Psoas muscle (tissue), 8 donors: Measurements from ENCODE around the gene FHAD1. TPM values are rescaled to one million over a fixed set of nuclear protein-coding genes. Genes with fewer than 3 reads are reported as not detected.

Source experiments
- ATAC-seq, 4 donors: fragments of 200-7000 bp; cut with Tn5 transposase; one replicate each; pipeline ENCODE4 v1.9.1; 2020; ENCODE audit warnings: moderate library complexity in 3 of 4, mild to moderate bottlenecking in 2 of 4
- DNase-seq, 2 donors: peaks; one replicate each; pipeline ENCODE4 v3.0.0-alpha.2; 2020
- H3K27ac ChIP-seq: fragments of 200-600 bp; one replicate; pipeline ENCODE4 v1.8.0; 2022
- H3K27me3 ChIP-seq, 3 donors: fragments of 200-600 bp in 1 of 3; one replicate each; pipeline versions ENCODE4 v1.6.1 to v1.8.0; 2013 to 2022; ENCODE audit warnings: low read length in 2 of 3, mild to moderate bottlenecking in 2 of 3, moderate library complexity in 1 of 3; ENCODE audit not compliant: insufficient read depth in 3 of 3
- H3K36me3 ChIP-seq, 2 donors: fragments of 200-600 bp in 1 of 2; one replicate each; pipeline versions ENCODE4 v1.6.1 to v1.8.0; 2013 to 2022; ENCODE audit warnings: low read depth in 1 of 2, mild to moderate bottlenecking in 1 of 2, moderate library complexity in 1 of 2; ENCODE audit not compliant: insufficient read depth in 1 of 2
- H3K4me1 ChIP-seq: fragments of 200-600 bp; one replicate; pipeline ENCODE4 v1.8.0; 2022
- H3K4me3 ChIP-seq: fragments of 200-600 bp; one replicate; pipeline ENCODE4 v1.8.0; 2022; ENCODE audit warnings: mild to moderate bottlenecking
- H3K9me3 ChIP-seq: fragments of 200-600 bp; one replicate; pipeline ENCODE4 v1.8.0; 2022
- WGBS, 3 donors: extraction: QIAGEN DNeasy Blood & Tissue Kit; methylation state at CpG; one replicate each; pipeline versions ENCODE4 v1.1.6 to v1.1.7; 2013; 5-methylcytosine and 5-hydroxymethylcytosine counted together
- intact Hi-C, 2 donors: fragments of 100-400 bp; cut with DNase I; formaldehyde crosslinking; loops; one replicate each; pipeline versions ENCODE4 v1.11.0 to v1.14.2; 2022
- polyA plus RNA-seq, 3 donors: library from polyadenylated mRNA; stranded (reverse); fragments of 200-250 nt; gene quantifications; one replicate each; pipeline ENCODE4 v1.2.3, GENCODE V29; 2013
- total RNA-seq, 4 donors: library from RNA; stranded (reverse); fragmentation: NEBNext Ultra II Directional in 2 of 4; extraction: Animal tissue kit (Norgen Biotek cat#: 25700) in 2 of 4; gene quantifications; one replicate each; pipeline versions ENCODE4 v1.2.1 to v1.2.4, GENCODE V29; 2021 to 2023
- TF ChIP-seq, protein P1 (sequence below): fragments of 200-600 bp; IDR thresholded peaks from one replicate; pipeline ENCODE4 v1.8.0; 2022; ENCODE audit warnings: antibody characterized with exemption
- donor health status: healthy with polysubstance abuse.
- donor health status: DM: no; HTN: no; CAD: no; lungs with moderate emphysema.
- donor health status: Bipolar disorder and iron deficiency.
- donor health status: healthy.
- donor health status: DM: yes; HTN: yes; CAD: no.
- donor health status: DM: no; HTN: no; CAD: no.
- donor health status: DM: no; HTN: no; CAD: no.
- donor health status: DM: yes; HTN: yes; CAD: no.

FHAD1 gene
- total and polyA plus RNA-seq, 7 donors: 0.03 to 0.24 (median 0.06) TPM; not detected in 4

DNA sequence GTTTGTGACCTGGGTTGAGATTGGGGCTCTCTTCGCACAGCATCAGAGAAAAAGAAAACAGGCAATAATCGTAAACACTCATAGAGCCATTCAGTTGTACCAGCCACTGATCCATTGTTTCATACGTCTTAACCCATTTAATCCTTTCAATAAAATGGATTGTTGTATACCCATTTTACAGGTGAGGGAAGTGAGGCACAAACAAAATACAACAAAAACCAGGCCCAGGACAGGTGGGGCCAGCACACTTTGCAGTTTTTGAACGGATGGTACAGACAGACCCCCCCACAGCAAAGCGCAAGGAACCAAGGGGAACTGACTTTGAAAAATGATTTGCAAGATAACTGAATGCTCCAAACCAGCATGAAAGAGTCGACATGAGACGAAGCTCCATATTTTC, 4.3 kb upstream of the FHAD1 start:
- WGBS, 3 donors: 87 to 94% (median 93%) methylated on average over 7 of the region's 7 CpGs
- no peak overlapping the region for H3K27ac ChIP-seq
- intact Hi-C loops: no loop called here

GRCh38 chr1:15243275-15244043, 3.6 kb upstream of the FHAD1 start:
- DNase-seq (no peak), ATAC-seq (no peak)
- intact Hi-C loops: no loop called here
- Histone ChIP-seq H3K27me3 (peaks cover 0 to 24% (median 5%) of the 10 kb centered on the region in 3 donors), H3K27ac (no peak overlapping the region), H3K36me3 (no peaks in the 10 kb centered on the region), H3K9me3 (no peaks in the 10 kb centered on the region), H3K4me3 (no peak overlapping the region), H3K4me1 (no peaks in the 10 kb centered on the region)
- TF ChIP-seq, protein P1, sequence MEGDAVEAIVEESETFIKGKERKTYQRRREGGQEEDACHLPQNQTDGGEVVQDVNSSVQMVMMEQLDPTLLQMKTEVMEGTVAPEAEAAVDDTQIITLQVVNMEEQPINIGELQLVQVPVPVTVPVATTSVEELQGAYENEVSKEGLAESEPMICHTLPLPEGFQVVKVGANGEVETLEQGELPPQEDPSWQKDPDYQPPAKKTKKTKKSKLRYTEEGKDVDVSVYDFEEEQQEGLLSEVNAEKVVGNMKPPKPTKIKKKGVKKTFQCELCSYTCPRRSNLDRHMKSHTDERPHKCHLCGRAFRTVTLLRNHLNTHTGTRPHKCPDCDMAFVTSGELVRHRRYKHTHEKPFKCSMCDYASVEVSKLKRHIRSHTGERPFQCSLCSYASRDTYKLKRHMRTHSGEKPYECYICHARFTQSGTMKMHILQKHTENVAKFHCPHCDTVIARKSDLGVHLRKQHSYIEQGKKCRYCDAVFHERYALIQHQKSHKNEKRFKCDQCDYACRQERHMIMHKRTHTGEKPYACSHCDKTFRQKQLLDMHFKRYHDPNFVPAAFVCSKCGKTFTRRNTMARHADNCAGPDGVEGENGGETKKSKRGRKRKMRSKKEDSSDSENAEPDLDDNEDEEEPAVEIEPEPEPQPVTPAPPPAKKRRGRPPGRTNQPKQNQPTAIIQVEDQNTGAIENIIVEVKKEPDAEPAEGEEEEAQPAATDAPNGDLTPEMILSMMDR: no peak
- WGBS, 3 donors: 68 to 70% (median 69%) methylated on average over 10 of the region's 10 CpGs

More for the DNA sequence above, 4.3 kb upstream of the FHAD1 start:
- Histone ChIP-seq H3K36me3 (no peaks in the 10 kb centered on the region), H3K4me1 (no peaks in the 10 kb centered on the region), H3K4me3 (no peak overlapping the region), H3K27me3 (peaks cover 0 to 17% (median 2%) of the 10 kb centered on the region in 3 donors), H3K9me3 (no peaks in the 10 kb centered on the region)
- ATAC-seq (no peak), DNase-seq (no peak)
- TF ChIP-seq, protein P1: no peak

DNA sequence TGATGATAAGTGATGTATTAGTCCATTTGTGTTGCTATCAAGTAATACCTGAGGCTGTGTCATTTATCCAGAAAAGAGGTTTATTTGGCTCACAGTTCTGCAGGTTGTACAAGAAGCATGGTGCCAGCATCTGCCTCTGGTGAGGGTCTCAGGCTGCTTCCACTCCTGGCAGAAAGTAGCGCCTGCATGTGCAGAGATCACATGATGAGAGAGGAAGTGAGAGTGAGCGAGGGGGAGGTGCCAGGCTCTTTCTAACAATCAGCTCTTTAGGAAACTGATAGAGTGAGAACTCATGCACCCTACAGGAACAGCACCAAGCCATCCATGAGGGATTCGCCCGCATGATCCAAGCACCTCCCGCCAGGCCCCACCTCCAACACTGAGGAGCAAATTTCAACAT, 2.2 kb upstream of the FHAD1 start:
- ATAC-seq: no peak
- no peaks in the 10 kb centered on the region for H3K36me3 ChIP-seq
- no peaks in the 10 kb centered on the region for H3K4me1 ChIP-seq
- 90 to 95% (median 91%) methylated on average over 5 of the region's 5 CpGs for WGBS, 3 donors
- peaks cover 3 to 29% (median 7%) of the 10 kb centered on the region in 3 donors for H3K27me3 ChIP-seq
- H3K27ac ChIP-seq: no peak overlapping the region
- no peak for DNase-seq
- TF ChIP-seq, protein P1: no peak
- H3K4me3 ChIP-seq: no peak overlapping the region
- no peaks in the 10 kb centered on the region for H3K9me3 ChIP-seq
- intact Hi-C loops: no loop called here

GRCh38 chr1:15245593-15246360, 1.2 kb upstream of the FHAD1 start:
- 39 to 49% (median 42%) methylated on average over 11 of the region's 11 CpGs for WGBS, 3 donors
- intact Hi-C loops: no loop called here
- no peak overlapping the region for H3K4me3 ChIP-seq
- ATAC-seq (no peak), DNase-seq (no peak)
- H3K9me3 ChIP-seq: no peaks in the 10 kb centered on the region
- H3K27me3 ChIP-seq: peaks cover 3 to 33% (median 7%) of the 10 kb centered on the region in 3 donors
- no peak overlapping the region for H3K27ac ChIP-seq
- H3K36me3 ChIP-seq: no peaks in the 10 kb centered on the region
- H3K4me1 ChIP-seq: no peaks in the 10 kb centered on the region
- TF ChIP-seq, protein P1: no peak
